ENCODE results near the gene FKBP11.

Gene FKBP11

DNA sequence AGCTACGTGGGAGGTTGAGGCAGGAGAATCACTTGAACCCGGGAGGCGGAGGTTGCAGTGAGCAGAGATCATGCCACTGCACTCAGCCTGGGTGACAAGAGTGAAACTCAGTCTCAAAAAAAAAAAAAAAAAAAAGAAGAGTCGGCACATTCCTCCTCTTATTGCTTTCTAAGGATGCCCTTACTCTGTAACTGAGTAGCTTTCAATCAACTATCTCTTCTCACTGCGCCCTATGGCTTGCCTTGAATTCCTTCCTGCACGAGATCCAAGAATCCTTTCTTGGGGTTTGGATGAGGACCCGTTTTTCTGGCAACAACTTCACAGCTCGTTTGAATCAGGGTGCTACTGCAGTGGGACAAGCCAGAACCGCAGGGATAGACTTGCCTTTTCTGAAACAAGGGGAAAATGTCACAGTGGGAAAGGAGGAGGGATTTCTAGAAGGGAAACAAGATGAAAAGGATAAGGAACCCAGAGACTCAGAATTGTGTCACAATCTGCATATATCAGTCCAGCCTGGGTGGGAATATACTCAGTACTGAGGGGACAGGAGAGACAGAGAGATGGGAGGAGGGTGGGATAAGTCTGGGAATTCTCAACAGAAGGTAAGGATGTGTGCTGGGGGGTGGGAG, 43.5 kb downstream of the FKBP11 start:
- Histone ChIP-seq H3K27ac (ENCODE audit: extremely low read depth, low read depth, low read length) (no peak overlapping the region), H3K9me3 (ENCODE audit: control insufficient read depth, insufficient read depth, low read depth, low read length) (no peaks in the 10 kb centered on the region), H3K4me1 (ENCODE audit: control insufficient read depth, insufficient read depth, low read length) (peaks cover 20% of the 10 kb centered on the region), H3K36me3 (ENCODE audit: control insufficient read depth in 2 of 2, insufficient read depth in 1 of 2, low read length in 2 of 2) (no peaks in the 10 kb centered on the region), H3K4me3 (ENCODE audit: low read depth, low read length) (no peak overlapping the region)
- POLR2A ChIA-PET, result interaction anchor here (1.2 to 3.4 kb wide), 2 partner anchors 16 to 29 kb away, joined by 8 to 24 read pairs; partner anchors contain the start of genes DDX23 and RND1
- CTCF ChIA-PET, result interaction anchor here (7.1 to 8.3 kb wide), 2 partner anchors 9 to 28 kb away, joined by 40 to 64 read pairs; partner anchors contain the start of gene DDX23
- TF ChIP-seq, protein P1, sequence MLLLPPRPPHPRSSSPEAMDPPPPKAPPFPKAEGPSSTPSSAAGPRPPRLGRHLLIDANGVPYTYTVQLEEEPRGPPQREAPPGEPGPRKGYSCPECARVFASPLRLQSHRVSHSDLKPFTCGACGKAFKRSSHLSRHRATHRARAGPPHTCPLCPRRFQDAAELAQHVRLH (tag by site-specific recombination; IDR thresholded peaks at IDR 0.05), result no peak
- TF ChIP-seq REPIN1 (tag by site-specific recombination; IDR thresholded peaks at IDR 0.05; ENCODE audit: low read depth) (no peak), ZNF138 (tag by site-specific recombination; IDR thresholded peaks at IDR 0.05; ENCODE audit: borderline replicate concordance) (no peak), GLIS2 (tag by site-specific recombination; IDR thresholded peaks at IDR 0.05) (no peak), ZNF366 (tag by site-specific recombination; conservative IDR thresholded peaks at IDR 0.05) (0 out of 2 replicates have a peak, but pooled peaks have one; percentile 24), ZNF394 (tag by site-specific recombination; IDR thresholded peaks at IDR 0.05; ENCODE audit: borderline replicate concordance) (no peak), ZNF701 (tag by site-specific recombination; IDR thresholded peaks at IDR 0.05) (no peak), ZFP69B (tag by site-specific recombination; IDR thresholded peaks at IDR 0.05) (peak; percentile 52; the same call in 1 of the 2 replicates), ZNF610 (tag by site-specific recombination; IDR thresholded peaks at IDR 0.05; ENCODE audit: borderline replicate concordance) (no peak), PRDM1 (tag by site-specific recombination; IDR thresholded peaks at IDR 0.05) (peak; percentile 70), ZNF169 (tag by site-specific recombination; IDR thresholded peaks at IDR 0.05) (no peak), ZBTB7A (tag by site-specific recombination; IDR thresholded peaks at IDR 0.05; ENCODE audit: low read depth) (no peak), ZBTB20 (tag by site-specific recombination; IDR thresholded peaks at IDR 0.05) (no peak), MZF1 (tag by site-specific recombination; IDR thresholded peaks at IDR 0.05; ENCODE audit: borderline replicate concordance) (no peak), ZNF521 (tag by site-specific recombination; IDR thresholded peaks at IDR 0.05) (no peak), KLF9 (tag by site-specific recombination; IDR thresholded peaks at IDR 0.05; ENCODE audit: low read depth) (0 out of 2 replicates have a peak, but pooled peaks have one; percentile 11), ZFHX2 (tag by site-specific recombination; conservative IDR thresholded peaks at IDR 0.05) (0 out of 2 replicates have a peak, but pooled peaks have one; percentile 7), ZNF354C (tag by site-specific recombination; IDR thresholded peaks at IDR 0.05; ENCODE audit: borderline replicate concordance, low read depth) (no peak), MYNN (tag by site-specific recombination; IDR thresholded peaks at IDR 0.05; ENCODE audit: borderline replicate concordance) (no peak), ZBTB17 (tag by site-specific recombination; IDR thresholded peaks at IDR 0.05) (peak; percentile 96), RBAK (tag by site-specific recombination; IDR thresholded peaks at IDR 0.05) (no peak), ZBTB21 (tag by site-specific recombination; IDR thresholded peaks at IDR 0.05) (no peak)
- TF ChIP-seq, protein P2, sequence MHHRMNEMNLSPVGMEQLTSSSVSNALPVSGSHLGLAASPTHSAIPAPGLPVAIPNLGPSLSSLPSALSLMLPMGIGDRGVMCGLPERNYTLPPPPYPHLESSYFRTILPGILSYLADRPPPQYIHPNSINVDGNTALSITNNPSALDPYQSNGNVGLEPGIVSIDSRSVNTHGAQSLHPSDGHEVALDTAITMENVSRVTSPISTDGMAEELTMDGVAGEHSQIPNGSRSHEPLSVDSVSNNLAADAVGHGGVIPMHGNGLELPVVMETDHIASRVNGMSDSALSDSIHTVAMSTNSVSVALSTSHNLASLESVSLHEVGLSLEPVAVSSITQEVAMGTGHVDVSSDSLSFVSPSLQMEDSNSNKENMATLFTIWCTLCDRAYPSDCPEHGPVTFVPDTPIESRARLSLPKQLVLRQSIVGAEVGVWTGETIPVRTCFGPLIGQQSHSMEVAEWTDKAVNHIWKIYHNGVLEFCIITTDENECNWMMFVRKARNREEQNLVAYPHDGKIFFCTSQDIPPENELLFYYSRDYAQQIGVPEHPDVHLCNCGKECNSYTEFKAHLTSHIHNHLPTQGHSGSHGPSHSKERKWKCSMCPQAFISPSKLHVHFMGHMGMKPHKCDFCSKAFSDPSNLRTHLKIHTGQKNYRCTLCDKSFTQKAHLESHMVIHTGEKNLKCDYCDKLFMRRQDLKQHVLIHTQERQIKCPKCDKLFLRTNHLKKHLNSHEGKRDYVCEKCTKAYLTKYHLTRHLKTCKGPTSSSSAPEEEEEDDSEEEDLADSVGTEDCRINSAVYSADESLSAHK (tag by site-specific recombination; IDR thresholded peaks at IDR 0.05), result no peak
- TF ChIP-seq, protein P3, sequence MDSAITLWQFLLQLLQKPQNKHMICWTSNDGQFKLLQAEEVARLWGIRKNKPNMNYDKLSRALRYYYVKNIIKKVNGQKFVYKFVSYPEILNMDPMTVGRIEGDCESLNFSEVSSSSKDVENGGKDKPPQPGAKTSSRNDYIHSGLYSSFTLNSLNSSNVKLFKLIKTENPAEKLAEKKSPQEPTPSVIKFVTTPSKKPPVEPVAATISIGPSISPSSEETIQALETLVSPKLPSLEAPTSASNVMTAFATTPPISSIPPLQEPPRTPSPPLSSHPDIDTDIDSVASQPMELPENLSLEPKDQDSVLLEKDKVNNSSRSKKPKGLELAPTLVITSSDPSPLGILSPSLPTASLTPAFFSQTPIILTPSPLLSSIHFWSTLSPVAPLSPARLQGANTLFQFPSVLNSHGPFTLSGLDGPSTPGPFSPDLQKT (IDR thresholded peaks at IDR 0.05; ENCODE audit: borderline replicate concordance, low read depth, low read length), result no peak
- TF ChIP-seq, protein P4, sequence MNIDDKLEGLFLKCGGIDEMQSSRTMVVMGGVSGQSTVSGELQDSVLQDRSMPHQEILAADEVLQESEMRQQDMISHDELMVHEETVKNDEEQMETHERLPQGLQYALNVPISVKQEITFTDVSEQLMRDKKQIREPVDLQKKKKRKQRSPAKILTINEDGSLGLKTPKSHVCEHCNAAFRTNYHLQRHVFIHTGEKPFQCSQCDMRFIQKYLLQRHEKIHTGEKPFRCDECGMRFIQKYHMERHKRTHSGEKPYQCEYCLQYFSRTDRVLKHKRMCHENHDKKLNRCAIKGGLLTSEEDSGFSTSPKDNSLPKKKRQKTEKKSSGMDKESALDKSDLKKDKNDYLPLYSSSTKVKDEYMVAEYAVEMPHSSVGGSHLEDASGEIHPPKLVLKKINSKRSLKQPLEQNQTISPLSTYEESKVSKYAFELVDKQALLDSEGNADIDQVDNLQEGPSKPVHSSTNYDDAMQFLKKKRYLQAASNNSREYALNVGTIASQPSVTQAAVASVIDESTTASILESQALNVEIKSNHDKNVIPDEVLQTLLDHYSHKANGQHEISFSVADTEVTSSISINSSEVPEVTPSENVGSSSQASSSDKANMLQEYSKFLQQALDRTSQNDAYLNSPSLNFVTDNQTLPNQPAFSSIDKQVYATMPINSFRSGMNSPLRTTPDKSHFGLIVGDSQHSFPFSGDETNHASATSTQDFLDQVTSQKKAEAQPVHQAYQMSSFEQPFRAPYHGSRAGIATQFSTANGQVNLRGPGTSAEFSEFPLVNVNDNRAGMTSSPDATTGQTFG (tag by site-specific recombination; IDR thresholded peaks at IDR 0.05; ENCODE audit: borderline replicate concordance), result no peak

Data from HEK293 (cell line).